NCI-H2196 treated with DMSO at 0.1 percent for 48 hours (cell line): ENCODE measurements around the gene PDZD7.
A peak's percentile ranks its signal among the peaks of the same experiment; 100 is the strongest.

Source experiments
- DNase-seq: peaks from one replicate; lab custom pipeline; 2025; ENCODE audit not compliant: unreplicated experiment; lab: John Stamatoyannopoulos, UW

Gene PDZD7

DNA sequence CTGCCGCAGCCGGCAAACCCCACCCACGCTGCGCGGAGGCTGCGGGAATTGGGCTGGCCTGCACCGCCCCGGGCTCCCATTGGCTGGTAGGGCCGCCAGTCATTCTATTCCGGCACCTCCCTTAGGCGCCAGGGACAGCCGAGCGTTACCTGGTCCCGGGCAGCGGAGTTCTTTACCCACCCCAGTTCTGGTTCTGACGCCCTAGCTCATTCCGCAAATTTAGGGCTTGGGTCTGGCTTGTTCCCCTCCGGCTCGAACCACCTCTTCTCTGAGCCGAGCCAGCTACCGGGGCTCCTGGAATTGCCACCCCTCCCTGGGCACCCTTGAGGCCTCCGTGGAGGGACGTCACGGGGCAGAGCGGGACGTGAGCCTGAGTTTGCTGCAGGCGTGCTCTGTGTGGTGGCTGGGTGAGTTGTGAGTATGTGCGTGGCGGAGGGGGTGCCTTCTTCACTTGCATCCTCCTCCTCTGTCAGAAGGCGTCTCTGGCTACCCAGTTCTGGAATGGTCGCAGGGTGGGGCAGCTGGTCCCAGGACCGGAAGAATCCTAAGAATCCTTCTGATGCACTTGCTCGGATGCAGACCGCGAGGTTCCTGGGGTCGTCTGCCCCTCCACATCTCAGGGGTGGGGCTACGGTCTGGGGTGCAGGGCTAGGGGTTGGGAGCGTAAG lies at the start of gene PDZD7, which contains the start of gene SFXN3:
Gene PDZD7, minus strand, starts transcription at position 2 of the 668 bp plus-strand sequence. CDS start 910 bp downstream, outside the sequence.
Gene SFXN3, plus strand, starts transcription at position 107 of the 668 bp plus-strand sequence. CDS start 3,461 bp downstream, outside the sequence.
- DNase-seq: peak; percentile 40

DNA sequence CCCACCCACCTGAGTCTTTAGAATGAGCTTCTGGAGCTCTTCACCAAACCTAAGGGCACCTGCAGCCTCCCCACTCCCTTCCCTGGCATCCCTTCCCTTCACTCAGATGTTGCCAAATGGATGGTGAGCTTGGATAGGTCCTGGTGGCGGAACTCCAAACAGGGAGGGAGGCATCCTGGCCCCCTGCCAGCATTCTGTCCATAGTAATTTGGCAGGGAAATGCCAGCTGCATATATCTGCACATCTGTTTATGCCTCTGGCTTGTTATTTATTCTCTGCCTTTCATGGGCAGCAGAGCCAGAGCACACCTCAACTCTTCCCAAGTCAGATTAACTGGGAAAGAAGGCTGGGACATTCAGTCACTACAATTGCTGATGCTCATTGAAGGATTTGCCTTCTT lies 48.9 kb upstream of the PDZD7 start:
- no peak for DNase-seq

DNA sequence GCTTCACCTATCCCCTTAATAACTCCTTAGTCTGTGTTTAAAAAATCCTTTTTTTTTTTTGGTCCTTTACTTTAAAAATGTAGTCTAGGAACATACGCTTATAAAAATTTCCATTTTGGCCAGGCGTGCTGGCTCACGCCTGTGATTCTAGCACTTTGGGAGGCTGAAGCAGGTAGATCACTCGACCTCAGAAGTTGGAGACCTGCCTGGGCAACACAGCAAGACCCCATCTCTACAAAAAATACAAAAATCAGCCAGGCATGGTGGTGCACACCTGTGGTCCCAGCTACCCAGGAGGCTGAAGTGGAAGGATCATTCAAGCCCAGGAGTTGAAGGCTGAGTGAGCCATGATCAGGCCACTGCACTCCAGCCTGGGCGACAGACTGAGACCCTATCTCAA lies 45.7 kb upstream of the PDZD7 start:
- no peak for DNase-seq

DNA sequence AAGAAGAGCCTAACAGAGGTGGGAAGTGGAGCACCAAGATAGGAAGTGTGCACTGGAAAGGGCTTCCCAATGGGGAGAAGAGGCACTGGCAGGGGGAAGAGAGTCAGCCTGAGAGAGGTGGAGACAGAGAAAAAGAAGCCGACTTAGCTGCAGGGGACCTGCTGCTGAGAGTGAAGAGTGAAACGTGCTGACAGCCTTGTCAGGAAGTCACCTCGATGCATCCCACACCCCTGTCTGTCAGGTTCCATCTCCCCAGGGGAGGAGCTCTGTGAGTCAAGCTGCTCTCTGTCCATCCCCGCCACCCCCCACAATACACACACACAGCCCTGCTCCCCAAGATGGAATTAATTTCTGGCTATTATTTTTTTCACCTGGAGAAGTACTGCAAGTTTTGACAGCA lies 44.8 kb upstream of the PDZD7 start:
- no peak for DNase-seq

DNA sequence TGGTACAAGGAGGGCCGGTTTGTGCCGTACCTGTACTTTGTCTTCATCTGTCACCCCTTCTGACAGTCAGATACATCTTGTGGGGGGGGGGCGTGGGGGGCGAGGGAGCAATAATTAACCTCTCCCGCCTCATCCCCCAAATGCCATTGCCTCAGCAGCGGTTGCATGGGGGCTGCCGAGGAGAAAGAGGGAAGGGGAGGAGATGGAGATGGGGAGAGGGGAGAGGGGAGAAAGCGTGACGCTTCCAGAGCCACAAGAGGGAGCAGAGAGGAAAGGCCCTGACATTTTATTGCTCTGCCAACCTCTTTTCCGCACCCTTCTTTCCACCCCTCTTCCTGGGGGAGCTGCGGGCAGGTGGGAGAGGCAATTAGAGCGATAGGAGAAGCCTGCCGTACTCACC lies 42.7 kb upstream of the PDZD7 start:
- DNase-seq: no peak

DNA sequence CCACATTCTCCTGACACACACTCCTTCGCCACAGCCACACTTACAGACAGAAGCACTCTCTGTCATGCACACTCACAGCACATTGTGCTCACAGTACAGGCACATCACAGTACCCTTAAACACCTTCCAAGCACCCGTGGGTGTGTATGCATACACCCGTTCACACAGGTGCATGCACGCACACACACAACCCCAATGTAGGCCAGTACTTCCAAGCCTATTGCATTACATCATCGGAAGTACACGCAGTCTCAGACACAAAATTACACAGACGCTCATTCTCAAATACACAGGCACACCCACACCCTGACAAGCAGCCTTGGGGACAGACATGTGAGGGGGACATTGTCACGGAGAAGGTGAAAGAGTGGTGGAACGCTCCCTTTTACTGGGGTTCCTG lies 42.0 kb upstream of the PDZD7 start:
- no peak for DNase-seq

DNA sequence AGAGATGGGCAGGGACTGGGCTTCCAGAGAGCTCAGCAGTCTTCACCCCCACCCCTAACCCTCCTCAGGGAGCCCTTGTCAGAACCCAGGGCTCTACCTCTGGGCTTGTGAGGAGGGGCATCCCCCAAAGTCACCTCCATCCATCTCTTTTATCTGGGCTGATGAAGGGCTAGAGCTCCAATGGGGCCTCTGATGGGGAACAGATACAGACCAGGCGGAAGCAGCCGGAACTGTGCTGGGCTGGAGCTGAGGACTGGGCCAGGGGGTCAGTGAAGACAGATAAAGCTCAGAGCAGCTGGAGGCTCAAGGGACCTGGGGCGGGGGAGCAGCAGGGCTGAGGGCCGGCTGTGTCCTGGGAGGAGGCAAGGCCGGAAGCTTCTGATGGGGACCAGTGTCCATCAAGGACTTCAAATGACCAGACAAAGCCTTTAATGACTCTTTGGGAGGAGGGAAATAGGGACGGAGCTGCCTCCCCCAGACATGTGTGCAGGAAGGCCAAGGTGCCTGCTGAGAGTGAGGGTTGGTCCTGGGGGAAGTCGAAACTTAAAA lies 41.0 kb upstream of the PDZD7 start:
- no peak for DNase-seq

DNA sequence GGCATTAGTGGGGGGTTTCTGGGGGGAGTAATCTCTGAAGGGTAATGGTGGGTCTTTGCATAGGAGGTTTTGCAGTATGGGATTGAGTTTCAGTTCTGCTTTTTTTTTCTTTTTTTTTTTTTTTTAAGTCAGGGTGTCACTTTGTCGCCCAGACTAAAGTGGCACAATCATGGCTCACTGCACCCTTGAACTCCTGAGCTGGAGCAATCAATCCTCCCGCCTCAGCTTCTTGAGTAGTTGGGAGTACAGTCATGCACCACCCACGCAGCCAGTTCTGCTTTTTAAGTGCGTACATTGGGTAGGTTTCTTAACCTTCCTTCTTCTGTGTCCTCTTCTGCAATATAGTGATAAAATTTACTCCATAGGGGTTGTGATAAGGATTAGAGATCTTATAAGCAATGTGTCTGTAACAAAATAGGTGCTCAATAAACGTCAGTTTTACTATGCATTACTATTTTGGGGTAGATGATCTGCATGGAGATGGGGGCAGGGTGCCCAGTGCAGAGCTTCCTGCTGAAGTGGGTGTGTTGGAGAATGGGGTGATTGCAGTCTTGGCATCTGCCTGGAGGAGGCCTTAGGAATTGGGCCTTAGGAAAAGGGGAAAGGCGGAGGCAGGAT lies 40.4 kb upstream of the PDZD7 start:
- no peak for DNase-seq

DNA sequence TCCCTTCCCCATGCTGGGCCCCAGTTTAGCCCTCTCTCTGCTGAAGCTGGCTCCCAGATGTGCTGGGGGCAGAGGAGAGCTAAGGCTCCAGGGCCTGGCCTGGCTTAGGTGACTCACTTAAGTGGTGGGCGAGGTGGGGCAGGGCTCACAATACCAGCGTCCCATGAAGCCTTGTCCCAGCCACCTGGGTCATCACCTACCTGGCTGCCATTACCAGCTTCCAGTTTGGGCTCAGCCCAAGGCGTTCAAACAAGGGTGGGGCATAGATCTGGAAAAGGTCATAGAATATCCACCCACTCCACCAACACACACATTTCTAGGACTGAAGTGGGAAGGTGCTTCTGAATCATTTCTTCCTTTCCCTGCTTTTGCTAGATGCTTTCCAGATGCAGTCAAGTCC lies 39.2 kb upstream of the PDZD7 start:
- DNase-seq: no peak

DNA sequence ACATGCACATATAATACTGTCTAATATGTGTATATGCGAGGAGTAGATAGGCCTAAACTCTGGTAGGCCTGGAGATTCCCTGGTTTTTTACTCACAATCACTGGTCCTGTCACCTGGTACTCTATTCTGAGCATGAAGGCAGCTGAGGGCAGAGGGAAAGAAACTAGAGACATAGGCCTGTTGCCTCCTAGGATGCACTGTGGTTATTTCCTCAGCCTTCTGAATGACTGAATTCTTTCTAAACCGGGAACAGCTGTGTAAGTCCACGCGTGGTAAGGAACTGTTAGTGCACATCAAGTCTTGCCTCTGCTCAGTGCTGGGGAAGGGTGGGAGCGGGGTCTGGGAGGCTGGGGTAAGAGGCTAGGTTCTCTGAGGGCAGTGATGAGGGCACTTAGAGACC lies 38.5 kb upstream of the PDZD7 start:
- DNase-seq: no peak

DNA sequence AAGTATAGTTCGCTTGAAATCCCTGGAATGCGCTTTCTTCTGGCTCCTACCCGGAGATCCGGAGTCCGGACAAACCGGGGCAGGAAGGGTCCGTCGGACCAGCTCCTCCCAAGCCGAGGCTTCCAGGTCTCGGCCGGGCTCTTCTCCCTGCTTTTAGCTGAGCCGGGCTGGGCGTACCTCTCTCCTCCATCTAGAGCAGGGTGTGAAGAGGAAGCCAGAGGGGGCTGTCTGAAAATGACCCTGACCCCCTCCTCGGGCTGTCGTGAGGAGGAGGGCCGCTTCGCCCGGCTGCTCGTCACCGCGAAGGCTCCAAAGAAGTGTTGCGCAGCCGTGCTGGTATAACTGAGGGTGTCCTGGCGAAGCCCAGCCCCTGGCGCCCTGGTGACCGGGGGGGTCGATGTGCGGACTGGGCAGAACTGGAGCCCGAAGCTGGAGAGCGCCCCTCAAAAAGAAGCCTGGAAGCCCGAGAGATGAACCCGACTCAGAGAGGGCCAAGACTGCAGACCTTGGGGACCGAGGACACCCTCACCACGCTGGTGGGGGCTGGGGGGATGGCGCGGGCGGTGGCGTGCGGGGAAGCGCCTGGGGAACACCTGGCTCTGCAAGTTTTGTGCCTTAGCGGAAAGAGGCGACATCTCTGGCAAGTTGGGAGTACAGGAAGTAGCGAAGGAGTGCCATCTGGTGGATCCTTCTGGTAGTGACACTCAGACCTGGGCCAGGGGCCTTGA lies 36.6 kb upstream of the PDZD7 start:
- peak; percentile 59 for DNase-seq

DNA sequence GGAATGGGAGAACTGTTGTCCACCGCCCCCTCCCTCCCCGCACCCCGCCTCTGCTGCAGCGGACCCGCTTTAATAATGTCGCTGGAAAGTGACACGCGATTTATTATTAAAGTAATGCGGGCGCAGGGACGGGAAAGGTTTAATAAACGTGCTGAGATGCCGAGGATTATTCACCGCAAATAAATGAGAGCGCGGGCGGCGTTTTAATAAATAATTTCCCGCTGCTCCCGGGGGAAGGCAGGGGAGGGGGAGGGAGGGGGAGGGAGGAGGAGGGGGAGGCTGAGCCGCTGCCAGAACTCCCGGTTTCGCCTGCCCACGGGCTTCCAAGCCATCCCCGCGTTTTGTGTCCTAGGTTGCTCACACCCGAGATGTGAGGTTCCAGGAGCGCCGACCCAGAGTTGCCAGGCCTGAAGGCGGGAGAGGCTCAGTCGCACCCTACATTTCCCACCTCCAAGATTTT lies 36.0 kb upstream of the PDZD7 start:
- DNase-seq: no peak

DNA sequence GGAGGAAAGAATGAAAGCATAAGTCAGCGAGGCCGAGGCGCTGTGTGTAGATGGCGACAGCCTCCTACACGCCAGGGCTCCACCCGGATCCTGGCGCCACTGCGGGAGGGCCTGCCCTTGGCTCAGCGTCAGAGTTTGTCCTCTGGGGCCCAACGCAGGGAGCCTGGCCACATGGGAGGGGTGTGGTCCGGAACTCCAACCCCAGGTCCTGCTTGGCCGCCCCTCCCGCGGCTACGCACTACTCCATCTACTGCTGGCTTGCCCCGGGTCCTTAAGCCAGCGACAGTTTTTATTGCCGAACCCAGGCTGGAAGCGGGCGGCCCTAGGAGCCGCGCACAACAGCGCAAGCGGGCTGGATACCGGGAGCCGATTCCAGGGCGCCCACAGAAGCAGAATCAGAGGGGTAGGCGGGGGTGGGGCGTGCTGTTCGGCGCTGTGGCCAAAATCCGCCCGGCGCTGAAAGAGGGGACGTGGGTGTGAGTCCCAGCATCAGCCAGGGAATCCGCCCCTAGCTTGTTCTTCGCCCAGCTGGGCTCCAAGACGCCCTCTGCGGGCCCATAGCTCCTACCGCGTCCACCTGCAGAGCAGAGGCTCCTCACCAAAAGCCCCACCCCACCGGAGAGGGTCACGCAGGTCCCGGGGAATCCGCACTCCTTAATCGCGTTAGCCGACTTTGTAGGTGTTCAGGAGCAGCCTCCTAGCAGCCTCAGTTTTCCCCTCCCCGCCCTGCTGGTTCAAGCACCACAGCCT lies 35.4 kb upstream of the PDZD7 start:
- DNase-seq: peak; percentile 37

DNA sequence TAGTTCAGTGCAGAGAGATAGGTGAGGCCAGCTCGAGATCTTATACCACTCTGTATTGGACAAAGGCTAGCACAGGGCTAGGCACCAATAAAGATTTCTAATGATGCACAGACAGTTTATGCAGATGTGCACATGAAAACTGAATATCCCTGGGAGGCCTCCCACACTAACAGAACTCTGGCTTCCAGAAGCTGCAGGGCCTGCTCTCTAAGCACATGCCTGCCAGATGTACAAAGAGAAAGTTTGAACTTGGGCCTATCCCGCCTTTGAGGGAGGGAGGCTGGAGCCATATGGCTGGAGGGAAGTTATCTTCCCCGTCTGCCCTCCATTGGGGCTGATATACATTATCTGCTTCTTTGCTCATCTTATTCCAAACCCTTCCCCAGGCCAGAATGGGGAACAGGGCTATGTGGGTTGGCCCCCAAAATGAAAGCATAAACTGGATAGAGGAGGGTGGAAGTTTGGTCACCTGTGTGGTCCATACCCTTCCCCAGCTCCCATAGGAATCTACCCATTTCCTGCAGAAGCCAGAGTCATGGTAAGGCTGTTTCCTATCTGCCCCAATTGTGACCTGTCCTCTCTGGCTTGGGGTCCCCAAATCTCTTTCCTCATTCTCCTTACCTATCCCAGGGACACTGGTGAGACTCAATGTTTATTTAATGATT lies 34.7 kb upstream of the PDZD7 start:
- DNase-seq: no peak

DNA sequence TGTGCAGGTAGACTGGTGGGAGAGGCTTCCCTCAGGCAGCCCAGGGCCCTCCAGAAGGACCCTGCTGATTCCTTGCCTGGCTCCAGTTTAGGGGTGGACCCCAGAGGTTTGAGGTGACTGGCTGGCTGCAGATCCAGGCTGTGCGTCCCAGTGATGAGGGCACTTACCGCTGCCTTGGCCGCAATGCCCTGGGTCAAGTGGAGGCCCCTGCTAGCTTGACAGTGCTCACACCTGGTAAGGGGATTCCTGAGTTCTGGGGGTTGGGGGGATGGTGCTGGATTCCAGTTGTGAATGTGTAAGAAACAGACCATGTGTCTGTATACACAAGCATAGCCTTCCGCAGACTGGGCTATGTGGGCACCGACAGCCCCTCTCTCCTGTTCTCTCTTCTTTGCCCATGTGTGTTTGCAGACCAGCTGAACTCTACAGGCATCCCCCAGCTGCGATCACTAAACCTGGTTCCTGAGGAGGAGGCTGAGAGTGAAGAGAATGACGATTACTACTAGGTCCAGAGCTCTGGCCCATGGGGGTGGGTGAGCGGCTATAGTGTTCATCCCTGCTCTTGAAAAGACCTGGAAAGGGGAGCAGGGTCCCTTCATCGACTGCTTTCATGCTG lies 33.6 kb upstream of the PDZD7 start:
- DNase-seq: no peak

DNA sequence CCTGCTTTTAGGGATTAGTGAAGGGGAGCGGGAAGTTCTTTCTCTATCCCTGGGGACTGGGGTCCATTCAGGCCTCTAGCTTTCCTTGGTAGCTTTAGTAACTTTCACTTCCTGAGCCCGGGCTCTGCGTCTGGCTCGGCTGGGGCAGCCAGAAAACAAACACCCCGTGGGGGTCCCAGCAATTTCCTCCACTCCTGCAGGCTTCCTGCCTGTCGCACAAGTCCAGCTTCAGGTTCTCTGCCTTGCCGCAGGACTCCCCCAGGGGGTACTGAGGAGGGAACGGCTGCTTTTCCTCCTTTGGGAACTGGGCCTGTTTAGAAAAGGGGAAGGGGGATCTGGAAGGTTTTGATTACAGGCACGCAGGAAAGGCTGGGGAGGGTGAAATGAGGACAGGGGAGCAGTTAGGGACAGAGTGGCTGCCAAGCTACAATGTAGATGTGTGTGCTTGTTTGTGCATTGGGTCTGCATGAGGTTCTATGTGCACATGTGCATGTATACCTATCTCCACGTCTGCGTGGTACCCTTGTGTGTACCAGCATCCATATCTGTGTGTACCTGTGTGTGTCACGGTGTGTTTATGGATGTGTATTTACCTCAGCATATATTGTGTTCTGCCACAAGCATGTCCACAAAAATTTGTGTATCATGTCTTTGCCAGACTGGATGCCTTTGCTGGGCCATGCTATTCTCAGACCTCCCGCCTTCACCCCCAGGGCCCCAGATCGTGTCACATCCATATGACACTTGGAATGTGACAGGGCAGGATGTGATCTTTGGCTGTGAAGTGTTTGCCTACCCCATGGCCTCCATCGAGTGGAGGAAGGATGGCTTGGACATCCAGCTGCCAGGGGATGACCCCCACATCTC lies 32.9 kb upstream of the PDZD7 start:
- DNase-seq: no peak

DNA sequence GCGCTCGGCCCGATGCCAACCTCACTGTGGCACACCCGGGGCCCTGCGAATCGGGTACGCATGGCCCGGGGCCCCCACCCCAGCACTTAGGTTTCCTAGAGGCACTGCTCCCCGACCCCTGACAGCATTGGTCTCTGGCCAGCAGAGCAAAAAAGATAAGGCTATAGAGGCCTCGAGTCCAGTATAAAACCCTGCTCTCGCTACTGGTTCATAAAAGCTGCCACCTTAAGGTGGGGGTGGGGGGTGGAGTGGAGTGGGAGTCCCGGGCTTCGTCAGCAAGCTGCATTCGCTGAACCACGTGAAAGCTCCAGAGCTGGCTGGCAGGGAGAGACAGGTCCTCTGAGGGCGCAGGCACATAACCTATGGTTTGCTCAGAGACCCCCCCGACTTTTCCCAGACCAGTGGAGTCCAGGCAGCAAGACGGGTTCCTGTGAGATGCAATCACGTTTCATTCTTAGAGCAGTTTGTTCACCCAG lies 32.2 kb upstream of the PDZD7 start:
- DNase-seq: no peak

DNA sequence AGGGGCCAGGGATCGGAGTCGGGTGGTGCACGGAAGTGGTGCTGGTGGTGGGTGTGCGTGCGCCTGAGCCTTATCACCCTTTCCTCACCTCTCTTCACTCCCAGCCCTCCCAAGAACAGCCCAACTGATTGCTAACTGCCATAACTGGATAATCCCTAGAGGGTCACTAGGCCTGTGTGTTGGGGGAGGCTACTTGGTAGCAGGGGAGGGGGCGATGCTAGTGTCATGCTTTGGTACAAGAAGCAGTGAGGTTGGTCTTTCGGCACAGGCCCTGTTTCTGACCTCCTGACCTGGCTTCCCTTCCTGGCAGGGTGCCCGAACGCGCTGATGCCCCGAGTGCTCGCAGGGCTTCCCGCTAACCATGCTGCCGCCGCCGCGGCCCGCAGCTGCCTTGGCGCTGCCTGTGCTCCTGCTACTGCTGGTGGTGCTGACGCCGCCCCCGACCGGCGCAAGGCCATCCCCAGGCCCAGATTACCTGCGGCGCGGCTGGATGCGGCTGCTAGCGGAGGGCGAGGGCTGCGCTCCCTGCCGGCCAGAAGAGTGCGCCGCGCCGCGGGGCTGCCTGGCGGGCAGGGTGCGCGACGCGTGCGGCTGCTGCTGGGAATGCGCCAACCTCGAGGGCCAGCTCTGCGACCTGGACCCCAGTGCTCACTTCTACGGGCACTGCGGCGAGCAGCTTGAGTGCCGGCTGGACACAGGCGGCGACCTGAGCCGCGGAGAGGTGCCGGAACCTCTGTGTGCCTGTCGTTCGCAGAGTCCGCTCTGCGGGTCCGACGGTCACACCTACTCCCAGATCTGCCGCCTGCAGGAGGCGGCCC lies 31.5 kb upstream of the PDZD7 start:
- DNase-seq: peak; percentile 11
